ENCODE results near the gene ERF. TPM values are rescaled to one million over a fixed set of nuclear protein-coding genes. Genes with fewer than 3 reads are reported as not detected.

The ERF gene
- total RNA-seq, 1 donor from 2014 or later: 53.9 TPM

- ATAC-seq (no peak), DNase-seq (peak; percentile 76)
- peaks cover 43% of the 10 kb centered on the region for H3K4me1 ChIP-seq
- peaks cover 12% of the 10 kb centered on the region for H3K36me3 ChIP-seq
- intact Hi-C loops (cut with DNase I): no loop called here
- H3K27me3 ChIP-seq: no peaks in the 10 kb centered on the region
- H3K9me3 ChIP-seq: no peaks in the 10 kb centered on the region
- peak overlapping the region; percentile 97 for H3K27ac ChIP-seq
- H3K4me3 ChIP-seq: peak overlapping the region; percentile 98
- TF ChIP-seq, protein P1, sequence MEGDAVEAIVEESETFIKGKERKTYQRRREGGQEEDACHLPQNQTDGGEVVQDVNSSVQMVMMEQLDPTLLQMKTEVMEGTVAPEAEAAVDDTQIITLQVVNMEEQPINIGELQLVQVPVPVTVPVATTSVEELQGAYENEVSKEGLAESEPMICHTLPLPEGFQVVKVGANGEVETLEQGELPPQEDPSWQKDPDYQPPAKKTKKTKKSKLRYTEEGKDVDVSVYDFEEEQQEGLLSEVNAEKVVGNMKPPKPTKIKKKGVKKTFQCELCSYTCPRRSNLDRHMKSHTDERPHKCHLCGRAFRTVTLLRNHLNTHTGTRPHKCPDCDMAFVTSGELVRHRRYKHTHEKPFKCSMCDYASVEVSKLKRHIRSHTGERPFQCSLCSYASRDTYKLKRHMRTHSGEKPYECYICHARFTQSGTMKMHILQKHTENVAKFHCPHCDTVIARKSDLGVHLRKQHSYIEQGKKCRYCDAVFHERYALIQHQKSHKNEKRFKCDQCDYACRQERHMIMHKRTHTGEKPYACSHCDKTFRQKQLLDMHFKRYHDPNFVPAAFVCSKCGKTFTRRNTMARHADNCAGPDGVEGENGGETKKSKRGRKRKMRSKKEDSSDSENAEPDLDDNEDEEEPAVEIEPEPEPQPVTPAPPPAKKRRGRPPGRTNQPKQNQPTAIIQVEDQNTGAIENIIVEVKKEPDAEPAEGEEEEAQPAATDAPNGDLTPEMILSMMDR (IDR thresholded peaks at IDR 0.05): no peak
Observed at GRCh38 chr19:42252365-42253244, 2.3 kb downstream of the ERF start.

DNA sequence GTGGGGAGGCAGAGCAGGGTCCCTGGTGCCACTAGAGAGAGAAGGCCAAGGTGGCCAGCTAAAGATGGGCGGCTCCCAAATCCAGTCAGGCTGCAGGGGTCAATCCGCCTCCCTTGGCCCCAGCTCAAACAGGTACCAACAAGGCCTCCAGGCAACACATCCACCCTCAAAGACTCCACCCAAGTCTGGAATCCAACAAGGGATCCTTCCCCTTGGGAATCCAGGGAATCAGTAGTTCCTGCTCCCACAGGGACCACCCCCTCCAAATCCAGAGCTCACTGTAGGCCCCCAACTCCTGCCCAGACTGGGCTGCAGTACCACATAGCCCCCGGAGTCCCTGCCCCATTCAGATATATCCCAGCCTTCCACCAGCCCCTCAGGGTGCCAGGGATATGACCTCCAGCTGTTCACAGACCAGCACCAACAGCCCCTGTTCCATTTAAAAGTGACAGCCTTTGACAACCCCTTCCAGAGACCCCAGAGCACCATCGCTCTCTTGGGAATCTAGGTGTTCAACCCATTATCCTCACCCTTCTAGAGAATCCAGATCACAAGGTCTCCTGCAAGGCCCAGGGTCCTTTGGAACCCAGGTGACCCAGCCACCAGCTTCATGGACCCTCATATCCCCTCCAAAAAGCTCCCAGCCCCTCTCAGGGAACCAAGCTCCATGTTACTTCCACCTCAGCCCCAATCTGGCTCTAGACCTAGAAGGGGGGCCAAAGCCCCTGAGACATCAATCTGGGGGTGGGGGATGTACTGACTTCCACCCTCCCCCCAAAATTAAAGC is 3.2 kb downstream of the ERF start:
- ATAC-seq (no peak), DNase-seq (no peak)
- no peaks in the 10 kb centered on the region for H3K9me3 ChIP-seq
- H3K4me1 ChIP-seq: peaks cover 43% of the 10 kb centered on the region
- intact Hi-C loops (cut with DNase I): no loop called here
- H3K36me3 ChIP-seq: peaks cover 12% of the 10 kb centered on the region
- H3K4me3 ChIP-seq: peak overlapping the region; percentile 98
- peak overlapping the region; percentile 97 for H3K27ac ChIP-seq
- TF ChIP-seq, protein P1 (IDR thresholded peaks at IDR 0.05): no peak
- no peaks in the 10 kb centered on the region for H3K27me3 ChIP-seq

DNA sequence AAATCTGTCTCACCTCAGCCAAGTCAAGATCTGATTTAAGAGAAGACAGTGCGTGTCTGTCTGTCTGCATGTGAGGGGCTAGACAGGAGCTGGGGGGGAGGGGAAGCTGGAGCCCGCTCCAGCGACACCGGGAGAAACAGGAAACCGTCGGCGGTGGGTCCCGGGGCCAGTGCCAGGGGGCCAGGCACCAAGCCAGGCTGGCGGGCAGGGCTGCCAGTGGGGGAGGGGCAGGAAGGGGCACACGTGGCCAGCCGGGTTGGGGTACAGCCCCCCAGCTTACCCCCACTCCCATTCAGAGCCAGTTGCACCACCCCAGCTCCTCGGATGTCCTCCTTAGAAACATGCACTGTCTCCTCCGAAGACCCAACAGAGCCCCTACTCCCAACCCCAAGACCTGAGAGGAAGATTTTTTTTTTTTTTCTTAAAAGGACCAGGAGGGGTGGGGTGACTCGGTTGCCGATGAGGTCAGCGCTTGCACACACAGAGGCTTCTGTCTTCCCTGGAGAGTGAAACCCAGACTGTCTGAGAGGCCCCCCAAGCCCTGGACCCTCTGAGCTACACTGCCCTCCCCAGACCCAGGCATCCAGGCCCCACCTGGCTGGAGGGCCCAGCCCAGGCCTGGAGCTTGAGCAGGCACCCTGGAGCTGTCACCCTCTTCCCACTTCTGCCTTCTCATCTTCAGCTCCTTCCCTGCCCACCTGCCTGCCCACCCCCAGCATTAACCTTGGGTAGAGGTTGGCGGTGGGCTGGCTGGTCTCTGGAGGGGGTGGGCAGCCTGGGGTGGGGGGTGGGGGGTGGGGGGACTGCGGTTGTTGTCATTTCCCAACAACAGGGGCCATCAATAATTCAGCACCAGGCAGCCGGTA is 4.0 kb downstream of the ERF start:
- H3K9me3 ChIP-seq: no peaks in the 10 kb centered on the region
- DNase-seq: peak; percentile 75
- ATAC-seq: no peak
- peak overlapping the region; percentile 10 for H3K4me3 ChIP-seq
- TF ChIP-seq, protein P1 (IDR thresholded peaks at IDR 0.05): no peak
- H3K36me3 ChIP-seq: peaks cover 12% of the 10 kb centered on the region
- H3K27ac ChIP-seq: peak overlapping the region; percentile 63
- H3K4me1 ChIP-seq: peaks cover 42% of the 10 kb centered on the region
- no peaks in the 10 kb centered on the region for H3K27me3 ChIP-seq
- intact Hi-C loops (cut with DNase I): no loop called here

DNA sequence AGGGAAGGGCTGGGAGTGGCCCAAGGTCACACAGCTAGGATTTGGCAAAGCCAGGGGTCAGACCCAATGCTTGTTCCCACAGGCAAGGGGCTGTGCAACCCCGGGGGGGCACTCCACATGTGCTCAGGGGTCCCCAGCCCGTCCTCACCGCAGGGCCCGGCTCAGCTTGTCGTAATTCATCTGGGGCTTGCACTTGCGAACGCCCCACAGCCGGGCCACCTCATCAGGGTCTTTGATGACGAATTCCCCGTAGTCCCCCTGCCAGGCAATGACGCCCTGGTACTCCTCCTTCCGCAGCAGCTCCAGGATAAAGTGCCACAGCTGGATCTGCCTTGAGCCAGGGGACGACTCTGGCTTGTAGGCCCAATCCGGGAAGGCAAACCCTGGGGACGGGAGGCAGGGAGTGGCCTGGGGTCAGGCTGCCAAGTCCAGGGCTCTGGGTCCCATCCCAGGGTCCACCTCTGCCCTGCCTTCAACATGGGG is 4.7 kb downstream of the ERF start:
- peaks cover 36% of the 10 kb centered on the region for H3K4me1 ChIP-seq
- DNase-seq: peak; percentile 66
- H3K4me3 ChIP-seq: no peak overlapping the region

More for the DNA sequence above, 4.7 kb downstream of the ERF start:
- H3K36me3 ChIP-seq: peaks cover 12% of the 10 kb centered on the region
- intact Hi-C loops (cut with DNase I): no loop called here
- TF ChIP-seq, protein P1 (IDR thresholded peaks at IDR 0.05): no peak
- ATAC-seq: no peak
- no peaks in the 10 kb centered on the region for H3K27me3 ChIP-seq
- H3K9me3 ChIP-seq: no peaks in the 10 kb centered on the region
- H3K27ac ChIP-seq: peak overlapping the region; percentile 63

Data from upper lobe of right lung (tissue), 1 donor.